AG04450 (cell line): ENCODE data around the gene ACTN4. TPM values are rescaled to one million over a fixed set of nuclear protein-coding genes. Genes with fewer than 3 reads are reported as not detected.

Experiments used
- CTCF ChIA-PET: fragments of 300-600, 350-600 bp; formaldehyde crosslinking; extraction: SDS; loops from one replicate; lab custom pipeline; 2022; ENCODE audit warnings: antibody characterized with exemption, inconsistent platforms; lab: Charles Lee
- POLR2A ChIA-PET: fragments of 350-600 bp; formaldehyde crosslinking; extraction: SDS; loops from one replicate; lab custom pipeline; 2021; ENCODE audit warnings: antibody characterized with exemption, inconsistent platforms; lab: Yijun Ruan, JAX
- DNase-seq: peaks from one replicate; pipeline ENCODE4 v3.0.0-alpha.2; 2011; ENCODE audit warnings: low read depth, low spot score
- H3K27ac ChIP-seq: one replicate; pipeline ENCODE4 v1.5.1; 2012; ENCODE audit warnings: low read depth, low read length, control low read depth
- H3K27me3 ChIP-seq: one replicate; pipeline ENCODE4 v1.6.0; 2012; ENCODE audit warnings: low read length; ENCODE audit not compliant: control insufficient read depth, insufficient read depth
- H3K4me3 ChIP-seq: 2 replicates; pipeline ENCODE4 v1.5.1; 2011; ENCODE audit warnings: mild to moderate bottlenecking, low read depth, low read length, control low read depth
- H3K9me3 ChIP-seq: 2 replicates; pipeline ENCODE4 v1.5.1; 2012; ENCODE audit warnings: low read length; ENCODE audit not compliant: control insufficient read depth, insufficient read depth
- CTCF ChIP-seq: IDR thresholded peaks from 2 replicates; pipeline ENCODE4 v1.5.1; 2011; ENCODE audit warnings: low read depth, low read length, control low read depth, inconsistent platforms
- polyA plus RNA-seq: library from polyadenylated mRNA; depleted of rRNA; stranded (reverse); fragments of >200 nt; gene quantifications from 2 replicates; pipeline ENCODE4 v1.2.3, GENCODE V29; 2011

Gene ACTN4
- polyA plus RNA-seq, 1 experiment, result 300 TPM

- CTCF ChIA-PET, result interaction anchor here (0.6 kb wide), 1 partner anchor 74 kb away, joined by 4 read pairs; no protein-coding TSS in a partner anchor
These were observed 79.4 kb downstream of the ACTN4 start for GRCh38 chr19:38726761-38727301.

GRCh38 chr19:38727306-38727867 is 79.9 kb downstream of the ACTN4 start:
- H3K27me3 ChIP-seq, result no peaks in the 10 kb centered on the region
- no peak for DNase-seq
- H3K4me3 ChIP-seq, result no peak overlapping the region
- TF ChIP-seq CTCF, result no peak
- no peak overlapping the region for H3K27ac ChIP-seq
- ChIA-PET CTCF (no interaction called here), POLR2A (no interaction called here)
- H3K9me3 ChIP-seq, result no peaks in the 10 kb centered on the region; the same call in 1 of the 2 replicates

More at GRCh38 chr19:38726761-38727301, 79.4 kb downstream of the ACTN4 start:
- H3K9me3 ChIP-seq, result no peaks in the 10 kb centered on the region; the same call in 1 of the 2 replicates
- no peak overlapping the region for H3K4me3 ChIP-seq
- TF ChIP-seq CTCF, result no peak
- no peaks in the 10 kb centered on the region for H3K27me3 ChIP-seq
- no peak for DNase-seq
- POLR2A ChIA-PET, result interaction anchor here (0.6 kb wide), 1 partner anchor 351 kb away, joined by 3 read pairs; no protein-coding TSS in a partner anchor
- no peak overlapping the region for H3K27ac ChIP-seq

- H3K27ac ChIP-seq, result no peak overlapping the region
- CTCF ChIA-PET, result interaction anchor here (0.6 to 0.7 kb wide), 2 partner anchors 16 to 141 kb away, joined by 3 read pairs; no protein-coding TSS in a partner anchor
These were observed 80.6 kb downstream of the ACTN4 start for GRCh38 chr19:38727868-38728660.

GRCh38 chr19:38728752-38729541 is 81.5 kb downstream of the ACTN4 start:
- CTCF ChIA-PET, result interaction anchor here (0.6 to 1.2 kb wide), 2 partner anchors 119 to 140 kb away, joined by 3 to 4 read pairs; no protein-coding TSS in a partner anchor

More at GRCh38 chr19:38727868-38728660, 80.6 kb downstream of the ACTN4 start:
- no peak overlapping the region for H3K4me3 ChIP-seq
- no peak for DNase-seq
- no peaks in the 10 kb centered on the region; the same call in 1 of the 2 replicates for H3K9me3 ChIP-seq
- POLR2A ChIA-PET, result no interaction called here
- no peaks in the 10 kb centered on the region for H3K27me3 ChIP-seq
- no peak for TF ChIP-seq CTCF

More at GRCh38 chr19:38728752-38729541, 81.5 kb downstream of the ACTN4 start:
- H3K27me3 ChIP-seq, result no peaks in the 10 kb centered on the region
- TF ChIP-seq CTCF, result no peak
- DNase-seq, result no peak
- POLR2A ChIA-PET, result no interaction called here
- H3K9me3 ChIP-seq, result no peaks in the 10 kb centered on the region; the same call in 1 of the 2 replicates
- H3K4me3 ChIP-seq, result no peak overlapping the region
- H3K27ac ChIP-seq, result no peak overlapping the region
